HepG2 (cell line): ENCODE results near the gene C18orf63. TPM values are rescaled to one million over a fixed set of nuclear protein-coding genes. Genes with fewer than 3 reads are reported as not detected.

Experiments
- ATAC-seq: fragments of 200-7000 bp; cut with Tn5 transposase; 3 replicates; pipeline ENCODE4 v1.9.1; 2020; ENCODE audit warnings: mild to moderate bottlenecking, moderate library complexity
- BruUV-seq: library from RNA; stranded (reverse); fragments of 400-500 nt; replicated peaks from 2 replicates; lab custom pipeline; 2021; lab: Mats Ljungman, UMichigan
- CTCF ChIA-PET: fragments of 300-600 bp; formaldehyde crosslinking; extraction: SDS; loops from one replicate; lab custom pipeline; 2021; ENCODE audit warnings: low total read pairs, inconsistent platforms, low intra/inter-chr PET ratio; lab: Yijun Ruan, JAX
- POLR2A ChIA-PET: fragments of 350-600 bp; sonication (Branson Sonifier 250); formaldehyde crosslinking; loops from one replicate; lab custom pipeline; 2020; ENCODE audit warnings: antibody characterized with exemption, inconsistent platforms; lab: Yijun Ruan, JAX
- DNase-seq: peaks from one replicate; pipeline ENCODE4 v3.0.0-alpha.2; 2015; ENCODE audit warnings: low spot score
- FAIRE-seq: peaks from 3 replicates; lab custom pipeline; 2011; peaks lifted over from hg19 to GRCh38; lab: Jason Lieb, UNC
- H2AFZ ChIP-seq: one replicate; pipeline ENCODE4 v1.6.1; 2011; ENCODE audit warnings: low read length, inconsistent platforms
- H3K27ac ChIP-seq: fragments of 300-600 bp; 3 replicates; pipeline ENCODE4 v1.8.0; 2011; ENCODE audit warnings: mixed run types, mild to moderate bottlenecking, mixed read lengths, low read length, inconsistent platforms; ENCODE audit not compliant: insufficient read depth; ENCODE audit errors: extremely low read length
- H3K27me3 ChIP-seq, 2 experiments: fragments of 200-600 bp in 1 of 2; 2 replicates in 1 of 2; 3 replicates in 1 of 2; pipeline versions ENCODE4 v1.6.0 to v1.8.0; 2011; ENCODE audit warnings: low read length in 2 of 2, mild to moderate bottlenecking in 2 of 2, moderate library complexity in 2 of 2, inconsistent platforms in 1 of 2; ENCODE audit not compliant: insufficient read depth in 2 of 2, control insufficient read depth in 1 of 2
- H3K36me3 ChIP-seq, 2 experiments: fragments of 200-600 bp in 1 of 2; replicated peaks in 1 of 2; 2 replicates in 1 of 2; 3 replicates in 1 of 2; pipeline versions ENCODE4 v1.5.1 to v1.8.0; 2011; ENCODE audit warnings: low read length in 2 of 2, inconsistent platforms in 1 of 2; ENCODE audit not compliant: insufficient read depth in 2 of 2, control insufficient read depth in 1 of 2
- H3K4me1 ChIP-seq: 2 replicates; pipeline ENCODE4 v1.5.1; 2012; ENCODE audit warnings: low read length, inconsistent platforms; ENCODE audit not compliant: insufficient read depth
- H3K4me2 ChIP-seq: 2 replicates; pipeline ENCODE4 v1.6.0; 2011; ENCODE audit warnings: low read depth, low read length, inconsistent platforms
- H3K4me3 ChIP-seq, 3 experiments: fragments of 200-600 bp in 1 of 3; sonication (generic), shearing (Covaris generic) in 1 of 3; replicated peaks in 1 of 3; 2 replicates each; pipeline ENCODE4 v1.5.1; 2011 to 2016; ENCODE audit warnings: low read length in 3 of 3, inconsistent platforms in 2 of 3, low read depth in 2 of 3, mild to moderate bottlenecking in 2 of 3, control low read depth in 1 of 3, mixed read lengths in 1 of 3; ENCODE audit not compliant: insufficient read depth in 1 of 3
- H3K79me2 ChIP-seq: one replicate; pipeline ENCODE4 v1.6.1; 2011; ENCODE audit warnings: low read length, inconsistent platforms; ENCODE audit not compliant: insufficient read depth
- H3K9ac ChIP-seq: 2 replicates; pipeline ENCODE4 v1.6.0; 2011; ENCODE audit warnings: mild to moderate bottlenecking, low read depth, low read length, inconsistent platforms; ENCODE audit not compliant: insufficient read depth
- H3K9me3 ChIP-seq: 2 replicates; pipeline ENCODE4 v1.5.1; 2012; ENCODE audit warnings: mild to moderate bottlenecking, low read length
- H4K20me1 ChIP-seq: 2 replicates; pipeline ENCODE4 v1.6.0; 2011; ENCODE audit warnings: inconsistent platforms, mild to moderate bottlenecking, low read length, moderate library complexity; ENCODE audit not compliant: insufficient read depth
- FOSL1 ChIP-seq: sonication (generic); formaldehyde crosslinking; IDR thresholded peaks from 2 replicates; pipeline ENCODE4 v1.9.0; 2021; ENCODE audit warnings: missing genetic modification reagents, borderline replicate concordance
- GLMP ChIP-seq: sonication (generic); formaldehyde crosslinking; IDR thresholded peaks from 2 replicates; pipeline ENCODE4 v1.9.0; 2021; ENCODE audit warnings: missing genetic modification reagents, mild to moderate bottlenecking, borderline replicate concordance
- KLF12 ChIP-seq: sonication (generic); formaldehyde crosslinking; IDR thresholded peaks from 2 replicates; pipeline ENCODE4 v1.4.0; 2020; ENCODE audit warnings: missing genetic modification reagents, borderline replicate concordance
- NR2F1 ChIP-seq, 2 experiments: fragments of 450-650 bp in 1 of 2; formaldehyde crosslinking in 1 of 2; IDR thresholded peaks; 2 replicates each; pipeline versions ENCODE4 v1.5.0 to v1.6.1; 2016 to 2020; ENCODE audit warnings: mild to moderate bottlenecking in 1 of 2, missing compliant biosample characterization in 1 of 2, missing genetic modification reagents in 1 of 2, moderate library complexity in 1 of 2
- NRL ChIP-seq: sonication (generic); formaldehyde crosslinking; IDR thresholded peaks from 2 replicates; pipeline ENCODE4 v1.5.0; 2020; ENCODE audit warnings: missing genetic modification reagents, mild to moderate bottlenecking, moderate library complexity, borderline replicate concordance
- SCMH1 ChIP-seq: sonication (generic); formaldehyde crosslinking; IDR thresholded peaks from 2 replicates; pipeline ENCODE4 v1.9.0; 2021; ENCODE audit warnings: missing genetic modification reagents, mild to moderate bottlenecking, borderline replicate concordance
- SOX13 ChIP-seq, 3 experiments: fragments of 450-650 bp in 1 of 3; sonication (generic) in 1 of 3; formaldehyde crosslinking in 1 of 3; IDR thresholded peaks in 2 of 3; conservative IDR thresholded peaks in 1 of 3; 2 replicates each; pipeline versions ENCODE4 v1.5.0 to v1.6.1; 2016 to 2020; ENCODE audit warnings: antibody characterized with exemption in 1 of 3, mild to moderate bottlenecking in 1 of 3, missing compliant biosample characterization in 1 of 3, missing genetic modification reagents in 1 of 3, moderate library complexity in 1 of 3
- ZBTB38 ChIP-seq: sonication (generic); formaldehyde crosslinking; IDR thresholded peaks from 2 replicates; pipeline ENCODE4 v1.5.1; 2020; ENCODE audit warnings: mild to moderate bottlenecking, missing genetic modification reagents
- ZBTB42 ChIP-seq: sonication (generic); formaldehyde crosslinking; IDR thresholded peaks from 2 replicates; pipeline ENCODE4 v1.5.0; 2020; ENCODE audit warnings: mild to moderate bottlenecking, missing genetic modification reagents
- ZNF124 ChIP-seq: sonication (generic); formaldehyde crosslinking; IDR thresholded peaks from 2 replicates; pipeline ENCODE4 v1.4.0; 2020; ENCODE audit warnings: missing genetic modification reagents
- ZNF138 ChIP-seq: sonication (generic); formaldehyde crosslinking; IDR thresholded peaks from 2 replicates; pipeline ENCODE4 v1.5.0; 2020; ENCODE audit warnings: mild to moderate bottlenecking, low read depth, missing genetic modification reagents
- ZNF292 ChIP-seq: sonication (generic); formaldehyde crosslinking; IDR thresholded peaks from 2 replicates; pipeline ENCODE4 v1.8.1; 2022; ENCODE audit warnings: mild to moderate bottlenecking, low read depth, missing genetic modification reagents, borderline replicate concordance
- ZNF503 ChIP-seq: sonication (generic); formaldehyde crosslinking; IDR thresholded peaks from 2 replicates; pipeline ENCODE4 v1.4.0; 2020; ENCODE audit warnings: missing genetic modification reagents
- ZNF574 ChIP-seq: sonication (generic); formaldehyde crosslinking; IDR thresholded peaks from 2 replicates; pipeline ENCODE4 v1.4.0; 2020; ENCODE audit warnings: missing genetic modification reagents
- WGBS: methylation state at CpG from one replicate; pipeline ENCODE4 v1.1.6; 2017; ENCODE audit warnings: low lambda C conversion rate; 5-methylcytosine and 5-hydroxymethylcytosine counted together
- in situ Hi-C: cut with HindIII; loops from 2 replicates; pipeline ENCODE4 v1.10.0; 2017; ENCODE audit warnings: low pct_unique_long_range_greater_than_20kb; ENCODE audit not compliant: extremely low pct_ligation_motif_present
- intact Hi-C: fragments of 100-400 bp; cut with micrococcal nuclease; formaldehyde crosslinking; loops from one replicate; pipeline ENCODE4 v1.10.0; 2022; ENCODE audit not compliant: unreplicated experiment
- polyA plus RNA-seq, 8 experiments: library from polyadenylated mRNA; depleted of rRNA in 3 of 8; stranded (reverse) in 7 of 8; unstranded in 1 of 8; fragments of >200 nt; fragmentation: Illumina TruSeq in 4 of 8; extraction: Trizol in 4 of 8; gene quantifications; 2 replicates each; pipeline versions ENCODE4 v1.2.1 to v1.2.3, GENCODE V29; 2011 to 2016; ENCODE audit warnings: low read depth in 4 of 8, missing spikeins in 1 of 8, mixed read lengths in 1 of 8; ENCODE audit not compliant: insufficient read depth in 1 of 8
- total RNA-seq, 5 experiments: library from RNA; depleted of rRNA; stranded (reverse); fragments of >200 nt; fragmentation: Illumina TruSeq; extraction: Trizol; gene quantifications; 2 replicates each; pipeline ENCODE4 v1.2.3, GENCODE V29; 2016; ENCODE audit warnings: low read depth in 1 of 5

C18orf63 gene
- total and polyA plus RNA-seq, 2 of the 13 experiments (the other 11 are each of a cell fraction or from before 2014, with no cell fraction given) = 0.01 TPM; not detected in 1

GRCh38 chr18:74284191-74284979 lies 31.3 kb upstream of the C18orf63 start:
- peak overlapping the region; percentile 15 for H3K27ac ChIP-seq
- TF ChIP-seq NR2F1 (CRISPR knock-in tag; IDR thresholded peaks at IDR 0.05) (no peak), GLMP (CRISPR knock-in tag) (no peak), SOX13 (IDR thresholded peaks at IDR 0.05) (no peak), SOX13 (CRISPR knock-in tag; conservative IDR thresholded peaks at IDR 0.05 in 1 of 2, IDR thresholded peaks at IDR 0.05 in 1 of 2) (no peak), KLF12 (CRISPR knock-in tag) (no peak), ZNF292 (peak; percentile 30; the same call in 1 of the 2 replicates), ZNF124 (no peak), FOSL1 (CRISPR knock-in tag) (no peak), ZNF574 (CRISPR knock-in tag) (no peak), ZBTB42 (CRISPR knock-in tag) (no peak), ZNF138 (CRISPR knock-in tag) (no peak), ZBTB38 (CRISPR knock-in tag) (0 out of 2 replicates have a peak, but pooled peaks have one; percentile 25), ZNF503 (CRISPR knock-in tag) (no peak), NRL (no peak), SCMH1 (CRISPR knock-in tag) (no peak)
- peaks cover 99% of the 10 kb centered on the region for H3K79me2 ChIP-seq
- no TSS peak for BruUV-seq
- FAIRE-seq (no peak), ATAC-seq (no peak), DNase-seq (no peak)
- H3K36me3 ChIP-seq = 0 out of 5 replicates have a peak, but pooled peaks cover 0 to 4% of the 10 kb centered on the region in 2 experiments
- POLR2A ChIA-PET = interaction anchor here (1.2 to 1.3 kb wide), 2 partner anchors 42 to 50 kb away, joined by 3 read pairs; no protein-coding TSS in a partner anchor
- H3K9me3 ChIP-seq = no peaks in the 10 kb centered on the region
- H3K4me2 ChIP-seq = peak overlapping the region; percentile 16; the same call in 1 of the 2 replicates
- intact Hi-C loops (no loop called here), in situ Hi-C loops (loop anchor here (5.0 to 25.0 kb wide), 2 partner anchors 47 to 928 kb away; partner anchors contain the start of genes PTGR3 and TSHZ1)
- no peaks in the 10 kb centered on the region for H3K27me3 ChIP-seq
- H2AFZ ChIP-seq = no peak overlapping the region
- no peak overlapping the region for H3K9ac ChIP-seq
- peaks cover 94% of the 10 kb centered on the region for H3K4me1 ChIP-seq
- CTCF ChIA-PET = no interaction called here
- H4K20me1 ChIP-seq = no peaks in the 10 kb centered on the region
- 81% methylated on average over 11 of the region's 11 CpGs for WGBS
- H3K4me3 ChIP-seq = no peak overlapping the region
